H1 (cell line): Measurements from ENCODE around the gene CDV3. TPM values are rescaled to one million over a fixed set of nuclear protein-coding genes. Genes with fewer than 3 reads are reported as not detected.

ENCODE experiments used
- CTCF ChIA-PET: fragments of 300-600 bp; sonication (Branson Sonifier 250); formaldehyde crosslinking; loops from one replicate; lab custom pipeline; 2021; ENCODE audit not compliant: partially characterized antibody; lab: Charles Lee
- POLR2A ChIA-PET: fragments of 300-600 bp; sonication (Branson Sonifier 250); formaldehyde crosslinking; loops from one replicate; lab custom pipeline; 2021; ENCODE audit warnings: inconsistent platforms; ENCODE audit not compliant: partially characterized antibody; lab: Charles Lee
- DNase-seq, 2 experiments: peaks; one replicate each; pipeline versions ENCODE4 v3.0.0 to v3.0.0-alpha.2; 2010 to 2022; ENCODE audit warnings: low spot score in 2 of 2, low read depth in 1 of 2, mixed read lengths in 1 of 2
- FAIRE-seq: peaks from 2 replicates; lab custom pipeline; 2011; peaks lifted over from hg19 to GRCh38; lab: Jason Lieb, UNC
- H2AFZ ChIP-seq: 2 replicates; pipeline ENCODE4 v1.8.1; 2012; ENCODE audit warnings: low read length, inconsistent platforms
- H2AK5ac ChIP-seq: 2 replicates; pipeline ENCODE4 v1.6.1; 2013; ENCODE audit warnings: low read depth, low read length
- H2BK120ac ChIP-seq: replicated peaks from 2 replicates; pipeline ENCODE3; 2013; ENCODE audit warnings: low read depth, low read length, inconsistent platforms
- H2BK12ac ChIP-seq: 2 replicates; pipeline ENCODE4 v1.6.1; 2013; ENCODE audit warnings: low read depth, low read length
- H2BK15ac ChIP-seq: 2 replicates; pipeline ENCODE4 v1.6.1; 2013; ENCODE audit warnings: low read length
- H2BK20ac ChIP-seq: 2 replicates; pipeline ENCODE4 v1.6.1; 2013; ENCODE audit warnings: low read length
- H2BK5ac ChIP-seq: 2 replicates; pipeline ENCODE4 v1.6.1; 2013; ENCODE audit warnings: low read depth, low read length
- H3K14ac ChIP-seq: 2 replicates; pipeline ENCODE4 v1.6.1; 2013; ENCODE audit warnings: inconsistent platforms; ENCODE audit not compliant: insufficient read length
- H3K18ac ChIP-seq: 2 replicates; pipeline ENCODE4 v1.6.1; 2013; ENCODE audit warnings: low read length; ENCODE audit errors: extremely low read depth
- H3K23ac ChIP-seq: 2 replicates; pipeline ENCODE4 v1.6.1; 2013; ENCODE audit warnings: inconsistent platforms; ENCODE audit not compliant: insufficient read length
- H3K23me2 ChIP-seq: 2 replicates; pipeline ENCODE4 v1.6.1; 2013; ENCODE audit warnings: low read depth, low read length
- H3K27ac ChIP-seq: 2 replicates; pipeline ENCODE4 v1.6.1; 2011; ENCODE audit warnings: low read depth, low read length, inconsistent platforms
- H3K27me3 ChIP-seq, 4 experiments: replicated peaks in 1 of 4; 1 replicate in 1 of 4; 2 replicates in 3 of 4; pipeline versions ENCODE4 v1.6.1 to v1.8.1; 2011 to 2013; ENCODE audit warnings: low read length in 3 of 4, mild to moderate bottlenecking in 3 of 4, inconsistent platforms in 2 of 4, mixed read lengths in 2 of 4, moderate library complexity in 1 of 4; ENCODE audit not compliant: control insufficient read depth in 3 of 4, insufficient read depth in 3 of 4; ENCODE audit errors: extremely low read depth in 1 of 4
- H3K36me3 ChIP-seq, 4 experiments: 2 replicates each; pipeline versions ENCODE4 v1.6.1 to v1.8.1; 2011 to 2013; ENCODE audit warnings: mild to moderate bottlenecking in 4 of 4, low read length in 3 of 4, moderate library complexity in 2 of 4, control low read depth in 1 of 4, inconsistent platforms in 1 of 4; ENCODE audit not compliant: insufficient read depth in 4 of 4, control insufficient read depth in 2 of 4
- H3K4ac ChIP-seq: replicated peaks from 2 replicates; pipeline ENCODE3; 2013; ENCODE audit warnings: low read length, low read depth, mixed read lengths, inconsistent platforms; ENCODE audit not compliant: insufficient read length
- H3K4me1 ChIP-seq, 4 experiments: replicated peaks in 1 of 4; 1 replicate in 1 of 4; 2 replicates in 3 of 4; pipeline versions ENCODE4 v1.6.1 to v1.8.1; 2011 to 2013; ENCODE audit warnings: low read length in 3 of 4, inconsistent platforms in 2 of 4, mixed read lengths in 1 of 4; ENCODE audit not compliant: insufficient read depth in 4 of 4, control insufficient read depth in 3 of 4
- H3K4me2 ChIP-seq, 2 experiments: 2 replicates each; pipeline versions ENCODE4 v1.6.1 to v1.8.1; 2011 to 2013; ENCODE audit warnings: low read depth in 2 of 2, low read length in 2 of 2, control low read depth in 1 of 2, inconsistent platforms in 1 of 2, mild to moderate bottlenecking in 1 of 2; ENCODE audit not compliant: insufficient read depth in 1 of 2
- H3K4me3 ChIP-seq, 4 experiments: fragments of 200-600, 300-600 bp in 1 of 4; sonication (generic), shearing (Covaris generic), sonication (Bioruptor Twin) in 1 of 4; 2 replicates each; pipeline versions ENCODE4 v1.5.1 to v1.8.1; 2011 to 2016; ENCODE audit warnings: low read length in 4 of 4, low read depth in 3 of 4, control low read depth in 2 of 4, inconsistent platforms in 2 of 4, mild to moderate bottlenecking in 2 of 4, mixed read lengths in 1 of 4, moderate library complexity in 1 of 4; ENCODE audit not compliant: insufficient read depth in 2 of 4; ENCODE audit errors: extremely low read depth in 1 of 4
- H3K56ac ChIP-seq: replicated peaks from 2 replicates; pipeline ENCODE3; 2013; ENCODE audit warnings: low read depth, mild to moderate bottlenecking, mixed read lengths, low read length, inconsistent platforms; ENCODE audit not compliant: insufficient read length
- H3K79me1 ChIP-seq: 2 replicates; pipeline ENCODE4 v1.6.1; 2013; ENCODE audit warnings: low read depth, low read length, control low read depth
- H3K79me2 ChIP-seq, 2 experiments: 2 replicates each; pipeline versions ENCODE4 v1.6.1 to v1.8.1; 2012 to 2013; ENCODE audit warnings: low read length in 2 of 2, mild to moderate bottlenecking in 2 of 2, inconsistent platforms in 1 of 2; ENCODE audit not compliant: insufficient read depth in 2 of 2, control insufficient read depth in 1 of 2
- H3K9ac ChIP-seq, 4 experiments: replicated peaks in 1 of 4; 1 replicate in 1 of 4; 2 replicates in 3 of 4; pipeline versions ENCODE4 v1.6.1 to v1.8.1; 2011 to 2013; ENCODE audit warnings: low read depth in 3 of 4, low read length in 3 of 4, control low read depth in 2 of 4, mild to moderate bottlenecking in 2 of 4, moderate library complexity in 2 of 4, inconsistent platforms in 1 of 4; ENCODE audit errors: extremely low read depth in 1 of 4
- H3K9me3 ChIP-seq, 2 experiments: 2 replicates each; pipeline versions ENCODE4 v1.6.1 to v1.8.1; 2012 to 2013; ENCODE audit warnings: mild to moderate bottlenecking in 2 of 2, moderate library complexity in 2 of 2, control low read depth in 1 of 2, inconsistent platforms in 1 of 2, low read depth in 1 of 2, low read length in 1 of 2, mixed read lengths in 1 of 2; ENCODE audit not compliant: insufficient read depth in 2 of 2
- H4K20me1 ChIP-seq, 2 experiments: replicated peaks in 1 of 2; 2 replicates each; pipeline versions ENCODE3 to v1.8.1; 2011 to 2013; ENCODE audit warnings: inconsistent platforms in 2 of 2, low read length in 2 of 2, mild to moderate bottlenecking in 1 of 2; ENCODE audit not compliant: insufficient read depth in 2 of 2, control insufficient read depth in 1 of 2
- H4K5ac ChIP-seq: 2 replicates; pipeline ENCODE4 v1.6.1; 2013; ENCODE audit warnings: low read length, low read depth, mixed read lengths, inconsistent platforms; ENCODE audit not compliant: insufficient read length
- H4K8ac ChIP-seq: 2 replicates; pipeline ENCODE4 v1.8.0; 2013; ENCODE audit warnings: mild to moderate bottlenecking, moderate library complexity, low read length, inconsistent platforms; ENCODE audit not compliant: insufficient read depth; ENCODE audit errors: extremely low read depth
- H4K91ac ChIP-seq: replicated peaks from 2 replicates; pipeline ENCODE3; 2013; ENCODE audit warnings: low read length, mixed read lengths, inconsistent platforms; ENCODE audit not compliant: insufficient read length
- BRCA1 ChIP-seq: IDR thresholded peaks from 2 replicates; pipeline ENCODE4 v1.6.1; 2012; ENCODE audit warnings: low read depth, low read length, improper control_type of control experiment
- CBX8 ChIP-seq: fragments of 300-800, 300-1000 bp; sonication (generic); IDR thresholded peaks from 2 replicates; pipeline ENCODE4 v1.7.1; 2016; ENCODE audit warnings: low read depth, low read length, borderline replicate concordance
- CHD2 ChIP-seq: IDR thresholded peaks from 2 replicates; pipeline ENCODE4 v1.6.1; 2012; ENCODE audit warnings: low read length, improper control_type of control experiment
- EGR1 ChIP-seq: IDR thresholded peaks from 2 replicates; pipeline ENCODE4 v1.6.1; 2011; ENCODE audit warnings: low read depth, low read length, borderline replicate concordance
- GABPA ChIP-seq: IDR thresholded peaks from 2 replicates; pipeline ENCODE4 v1.6.1; 2011; ENCODE audit warnings: mild to moderate bottlenecking, low read length, moderate library complexity, borderline replicate concordance; ENCODE audit not compliant: insufficient read depth
- HDAC2 ChIP-seq, 2 experiments: fragments of 300-600 bp in 1 of 2; sonication (generic) in 1 of 2; IDR thresholded peaks; 2 replicates each; pipeline ENCODE4 v1.6.1; 2011 to 2012; ENCODE audit warnings: low read depth in 2 of 2, low read length in 2 of 2, mild to moderate bottlenecking in 2 of 2, moderate library complexity in 2 of 2, borderline replicate concordance in 1 of 2, inconsistent platforms in 1 of 2
- JUND ChIP-seq: IDR thresholded peaks from 2 replicates; pipeline ENCODE4 v1.6.1; 2011; ENCODE audit warnings: mild to moderate bottlenecking, improper control_type of control experiment, low read length
- KDM4A ChIP-seq: IDR thresholded peaks from one replicate; pipeline ENCODE4 v1.7.1; 2012; ENCODE audit warnings: low read depth, mild to moderate bottlenecking, moderate library complexity, low read length, inconsistent platforms; ENCODE audit not compliant: severe bottlenecking
- MAFK ChIP-seq: IDR thresholded peaks from 2 replicates; pipeline ENCODE4 v1.6.1; 2012; ENCODE audit warnings: low read depth, mild to moderate bottlenecking, improper control_type of control experiment, low read length
- POLR2A ChIP-seq, 2 experiments: IDR thresholded peaks; 1 replicate in 1 of 2; 2 replicates in 1 of 2; pipeline ENCODE4 v1.6.1; 2011; ENCODE audit warnings: low read depth in 2 of 2, low read length in 2 of 2, mild to moderate bottlenecking in 2 of 2; ENCODE audit errors: control extremely low read depth in 1 of 2
- RNF2 ChIP-seq: fragments of 200-900, 300-1000 bp; sonication (generic); IDR thresholded peaks from 2 replicates; pipeline ENCODE4 v1.7.1; 2016; ENCODE audit warnings: borderline replicate concordance, low read depth, mild to moderate bottlenecking, antibody characterized with exemption, low read length; ENCODE audit not compliant: poor library complexity, severe bottlenecking; ENCODE audit errors: missing control alignments
- RXRA ChIP-seq: IDR thresholded peaks from 2 replicates; pipeline ENCODE4 v1.6.1; 2011; ENCODE audit warnings: low read depth, mild to moderate bottlenecking, low read length, moderate library complexity; ENCODE audit not compliant: insufficient read depth
- SIRT6 ChIP-seq: IDR thresholded peaks from one replicate; pipeline ENCODE4 v1.7.1; 2012; ENCODE audit warnings: low read length, inconsistent platforms
- SUZ12 ChIP-seq: fragments of 200-600 bp; sonication (generic); IDR thresholded peaks from 2 replicates; pipeline ENCODE4 v1.6.1; 2012; ENCODE audit warnings: mild to moderate bottlenecking, inconsistent platforms, low read length, moderate library complexity, mixed read lengths
- TAF1 ChIP-seq: IDR thresholded peaks from 2 replicates; pipeline ENCODE4 v1.6.1; 2011; ENCODE audit warnings: mild to moderate bottlenecking, low read depth, low read length
- WGBS, 2 experiments: shearing (Covaris generic) in 1 of 2; methylation state at CpG; one replicate each; pipeline versions ENCODE4 v1.1.6 to v1.1.7; 2013 to 2015; ENCODE audit warnings: low lambda C conversion rate in 2 of 2, mixed read lengths in 2 of 2, inconsistent platforms in 1 of 2, low coverage in 1 of 2, missing lambda C conversion rate in 1 of 2; ENCODE audit not compliant: insufficient replicate concordance in 2 of 2, insufficient coverage in 1 of 2, insufficient read length in 1 of 2; ENCODE audit errors: extremely low coverage in 1 of 2, missing lambda C conversion rate in 1 of 2; 5-methylcytosine and 5-hydroxymethylcytosine counted together
- polyA plus RNA-seq, 7 experiments: library from polyadenylated mRNA; depleted of rRNA in 3 of 7; stranded (reverse) in 5 of 7; unstranded in 2 of 7; fragments of >200 nt in 5 of 7; fragments of 200-250 nt in 2 of 7; gene quantifications; 1 replicate in 5 of 7; 2 replicates in 1 of 7; 4 replicates in 1 of 7; pipeline versions ENCODE4 v1.2.1 to v1.2.3, GENCODE V29; 2011 to 2013; ENCODE audit warnings: missing spikeins in 2 of 7, mixed read lengths in 2 of 7
- total RNA-seq: library from RNA; stranded (reverse); fragmentation: NEBNext Ultra II Directional; extraction: Animal tissue kit (Norgen Biotek cat#: 25700); gene quantifications from 2 replicates; pipeline ENCODE4 v1.2.1, GENCODE V29; 2021

The CDV3 gene
- total and polyA plus RNA-seq, 2 of the 8 experiments (the other 6 are each of a cell fraction or from before 2014, with no cell fraction given): 29.4 to 163 TPM

GRCh38 chr3:133611534-133611933, 38.0 kb downstream of the CDV3 start:
- H4K5ac ChIP-seq: no peak overlapping the region
- FAIRE-seq (no peak), DNase-seq (no peak)
- no peak overlapping the region for H3K14ac ChIP-seq
- H3K4me1 ChIP-seq: no peaks in the 10 kb centered on the region
- H3K9ac ChIP-seq: no peak overlapping the region
- no peak overlapping the region for H3K27ac ChIP-seq
- H3K79me2 ChIP-seq: no peaks in the 10 kb centered on the region
- H4K20me1 ChIP-seq: no peaks in the 10 kb centered on the region
- no peak overlapping the region for H3K4me2 ChIP-seq
- H3K56ac ChIP-seq: no peak overlapping the region
- no peak overlapping the region for H2AK5ac ChIP-seq
- WGBS, 2 experiments: 98% methylated on average over 2 of the region's 2 CpGs; no CpG with 5 or more reads in 1 of the 2 experiments
- H4K91ac ChIP-seq: no peak overlapping the region
- no peak overlapping the region for H3K4ac ChIP-seq
- H3K9me3 ChIP-seq: no peaks in the 10 kb centered on the region
- no peaks in the 10 kb centered on the region for H3K27me3 ChIP-seq
- H2AFZ ChIP-seq: no peak overlapping the region
- ChIA-PET CTCF (interaction anchor here (0.8 to 1.6 kb wide), 4 partner anchors 11 to 600 kb away, joined by 3 to 4 read pairs (median 3); no protein-coding TSS in a partner anchor), POLR2A (no interaction called here)
- no peak overlapping the region for H3K18ac ChIP-seq
- peaks cover 0 to 67% (median 29%) of the 10 kb centered on the region in 4 experiments; a peak in 4 of 8 replicates for H3K36me3 ChIP-seq
- no peak overlapping the region for H2BK20ac ChIP-seq
- H2BK15ac ChIP-seq: no peak overlapping the region
- H2BK5ac ChIP-seq: no peak overlapping the region
- no peak overlapping the region for H4K8ac ChIP-seq
- H3K79me1 ChIP-seq: no peaks in the 10 kb centered on the region
- H3K4me3 ChIP-seq: no peak overlapping the region
- no peaks in the 10 kb centered on the region for H3K23me2 ChIP-seq
- no peak overlapping the region for H3K23ac ChIP-seq
- no peak overlapping the region for H2BK12ac ChIP-seq
- H2BK120ac ChIP-seq: no peak overlapping the region
- no peak for TF ChIP-seq BRCA1
- TF ChIP-seq TAF1: no peak
- no peak for TF ChIP-seq SIRT6
- no peak for TF ChIP-seq HDAC2 (IDR thresholded peaks at IDR 0.05; ENCODE audit: borderline replicate concordance in 1 of 2, low read depth in 2 of 2, low read length in 2 of 2)
- TF ChIP-seq CBX8: no peak
- no peak for TF ChIP-seq POLR2A (IDR thresholded peaks at IDR 0.05; ENCODE audit: control extremely low read depth in 1 of 2, low read depth in 2 of 2, low read length in 2 of 2)
- TF ChIP-seq RXRA: no peak
- no peak for TF ChIP-seq CHD2
- no peak for TF ChIP-seq SUZ12
- TF ChIP-seq KDM4A: no peak
- no peak for TF ChIP-seq EGR1
- no peak for TF ChIP-seq MAFK
- TF ChIP-seq GABPA: no peak
- no peak for TF ChIP-seq JUND
- TF ChIP-seq RNF2: no peak
